ENCODE data around the gene PSD.

Gene PSD

DNA sequence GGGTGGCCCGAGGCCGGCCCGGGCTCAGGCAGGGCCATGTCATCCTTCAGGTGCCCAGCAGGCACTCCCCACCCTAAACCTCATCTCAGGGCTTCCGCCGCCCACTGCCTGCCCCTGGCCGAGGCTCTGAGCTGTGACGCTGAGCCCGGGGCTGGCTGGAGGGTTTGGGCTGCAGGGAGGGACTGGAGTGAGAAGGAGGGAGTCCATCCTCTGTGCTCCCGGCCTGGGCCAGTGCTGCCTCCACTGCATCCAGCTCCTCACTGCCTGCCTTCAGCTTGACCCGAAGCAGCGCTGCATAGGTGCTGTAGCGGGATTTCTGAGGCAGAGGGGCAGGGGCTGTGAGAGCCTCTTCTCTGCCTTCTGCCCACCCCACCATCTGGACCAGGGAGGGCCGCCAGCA, 15.5 kb downstream of the PSD start:
- H3K4me2 ChIP-seq (ENCODE audit: insufficient read depth, low read length, poor library complexity, severe bottlenecking), result no peak overlapping the region
- no peak overlapping the region for H3K23ac ChIP-seq (ENCODE audit: low read depth, low read length, poor library complexity)
- peaks cover 0 to 15% (median 7%) of the 10 kb centered on the region in 3 experiments for H3K27me3 ChIP-seq (ENCODE audit: control insufficient read depth in 3 of 3, insufficient read depth in 3 of 3, low read depth in 1 of 3, low read length in 3 of 3)
- no peak overlapping the region for H3K18ac ChIP-seq (ENCODE audit: low read length)
- H4K8ac ChIP-seq (ENCODE audit: low read depth, low read length), result no peak overlapping the region
- H2AK5ac ChIP-seq (ENCODE audit: low read depth, low read length), result no peak overlapping the region
- peaks cover 0 to 2% of the 10 kb centered on the region in 2 donors for H3K9me3 ChIP-seq (replicated peaks in 1 of 2; ENCODE audit: control insufficient read depth in 2 of 2, insufficient read depth in 1 of 2, low read depth in 1 of 2, low read length in 2 of 2)
- peaks cover 1% of the 10 kb centered on the region for H3K79me1 ChIP-seq (ENCODE audit: low read depth, low read length)
- H3K9ac ChIP-seq (ENCODE audit: low read depth, low read length, poor library complexity), result peak overlapping the region; percentile 70
- no peak overlapping the region for H2BK12ac ChIP-seq (ENCODE audit: low read length)
- H3K14ac ChIP-seq (ENCODE audit: low read length), result no peak overlapping the region
- H2BK120ac ChIP-seq (ENCODE audit: low read depth, low read length), result no peak overlapping the region
- H3K27ac ChIP-seq (replicated peaks; ENCODE audit: low read length), result no peak overlapping the region
- peaks cover 0 to 50% of the 10 kb centered on the region in 2 donors for H3K36me3 ChIP-seq (replicated peaks in 1 of 2; ENCODE audit: control insufficient read depth in 2 of 2, insufficient read depth in 2 of 2, low read length in 2 of 2)
- no peak overlapping the region for H4K91ac ChIP-seq (ENCODE audit: low read depth, low read length, poor library complexity)
- H3K4me3 ChIP-seq (ENCODE audit: low read length in 2 of 2), result no peak overlapping the region
- no peak overlapping the region for H3K4ac ChIP-seq (ENCODE audit: low read length)
- H2BK15ac ChIP-seq (ENCODE audit: low read length), result no peak overlapping the region
- no peak overlapping the region for H2BK5ac ChIP-seq (ENCODE audit: low read length)
- H3K4me1 ChIP-seq (ENCODE audit: control insufficient read depth in 2 of 2, insufficient read depth in 1 of 2, low read depth in 1 of 2, low read length in 2 of 2), result peaks cover 4 to 14% of the 10 kb centered on the region in 2 donors
- no CpG with 5 or more reads among the region's 13 CpGs for WGBS, 2 donors (ENCODE audit: extremely low coverage in 2 of 2, insufficient read length in 2 of 2, insufficient replicate concordance in 1 of 2)
- no peak overlapping the region for H2AFZ ChIP-seq (ENCODE audit: low read length)
- DNase-seq (ENCODE audit: low spot score), result no peak

DNA sequence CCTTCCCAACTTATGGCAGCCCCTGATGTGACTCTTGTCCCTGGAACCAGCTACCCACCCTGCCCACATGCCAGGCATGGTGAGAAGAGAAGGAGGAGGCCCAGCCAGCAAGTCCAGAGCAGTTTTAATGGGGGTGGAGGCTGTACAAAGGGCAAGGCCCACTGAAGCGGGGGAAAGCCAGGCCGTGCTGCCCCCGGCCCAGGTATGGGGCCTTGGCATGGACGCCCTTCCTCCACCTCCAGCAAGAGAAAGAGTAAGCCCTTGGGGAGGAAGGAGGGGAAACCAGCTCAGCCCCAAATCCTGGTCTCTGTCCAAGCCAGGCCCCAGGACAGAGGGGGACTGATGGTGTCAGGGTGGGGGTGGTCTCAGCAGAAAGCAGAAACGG, 16.1 kb downstream of the PSD start:
- H2BK120ac ChIP-seq (ENCODE audit: low read depth, low read length), result no peak overlapping the region
- no peaks in the 10 kb centered on the region for H3K9me3 ChIP-seq (replicated peaks in 1 of 2; ENCODE audit: control insufficient read depth in 2 of 2, insufficient read depth in 1 of 2, low read depth in 1 of 2, low read length in 2 of 2)
- no CpG with 5 or more reads among the region's 5 CpGs for WGBS, 2 donors (ENCODE audit: extremely low coverage in 2 of 2, insufficient read length in 2 of 2, insufficient replicate concordance in 1 of 2)
- no peak overlapping the region for H3K23ac ChIP-seq (ENCODE audit: low read depth, low read length, poor library complexity)
- no peak for DNase-seq (ENCODE audit: low spot score)
- H3K36me3 ChIP-seq (replicated peaks in 1 of 2; ENCODE audit: control insufficient read depth in 2 of 2, insufficient read depth in 2 of 2, low read length in 2 of 2), result peaks cover 0 to 57% of the 10 kb centered on the region in 2 donors
- no peak overlapping the region for H3K4ac ChIP-seq (ENCODE audit: low read length)
- no peak overlapping the region for H3K4me3 ChIP-seq (ENCODE audit: low read length in 2 of 2)
- no peak overlapping the region for H2BK15ac ChIP-seq (ENCODE audit: low read length)
- no peak overlapping the region for H2BK5ac ChIP-seq (ENCODE audit: low read length)
- no peak overlapping the region for H2BK12ac ChIP-seq (ENCODE audit: low read length)
- H3K27ac ChIP-seq (replicated peaks; ENCODE audit: low read length), result no peak overlapping the region
- no peak overlapping the region for H3K4me2 ChIP-seq (ENCODE audit: insufficient read depth, low read length, poor library complexity, severe bottlenecking)
- H3K18ac ChIP-seq (ENCODE audit: low read length), result no peak overlapping the region
- H2AK5ac ChIP-seq (ENCODE audit: low read depth, low read length), result no peak overlapping the region
- no peak overlapping the region for H4K91ac ChIP-seq (ENCODE audit: low read depth, low read length, poor library complexity)
- H3K27me3 ChIP-seq (ENCODE audit: control insufficient read depth in 3 of 3, insufficient read depth in 3 of 3, low read depth in 1 of 3, low read length in 3 of 3), result peaks cover 0 to 9% (median under 1%) of the 10 kb centered on the region in 3 experiments
- peaks cover 4 to 12% of the 10 kb centered on the region in 2 donors for H3K4me1 ChIP-seq (ENCODE audit: control insufficient read depth in 2 of 2, insufficient read depth in 1 of 2, low read depth in 1 of 2, low read length in 2 of 2)
- H4K8ac ChIP-seq (ENCODE audit: low read depth, low read length), result no peak overlapping the region
- H2AFZ ChIP-seq (ENCODE audit: low read length), result no peak overlapping the region
- H3K9ac ChIP-seq (ENCODE audit: low read depth, low read length, poor library complexity), result no peak overlapping the region
- no peak overlapping the region for H3K14ac ChIP-seq (ENCODE audit: low read length)
- H3K79me1 ChIP-seq (ENCODE audit: low read depth, low read length), result peaks cover 1% of the 10 kb centered on the region

DNA sequence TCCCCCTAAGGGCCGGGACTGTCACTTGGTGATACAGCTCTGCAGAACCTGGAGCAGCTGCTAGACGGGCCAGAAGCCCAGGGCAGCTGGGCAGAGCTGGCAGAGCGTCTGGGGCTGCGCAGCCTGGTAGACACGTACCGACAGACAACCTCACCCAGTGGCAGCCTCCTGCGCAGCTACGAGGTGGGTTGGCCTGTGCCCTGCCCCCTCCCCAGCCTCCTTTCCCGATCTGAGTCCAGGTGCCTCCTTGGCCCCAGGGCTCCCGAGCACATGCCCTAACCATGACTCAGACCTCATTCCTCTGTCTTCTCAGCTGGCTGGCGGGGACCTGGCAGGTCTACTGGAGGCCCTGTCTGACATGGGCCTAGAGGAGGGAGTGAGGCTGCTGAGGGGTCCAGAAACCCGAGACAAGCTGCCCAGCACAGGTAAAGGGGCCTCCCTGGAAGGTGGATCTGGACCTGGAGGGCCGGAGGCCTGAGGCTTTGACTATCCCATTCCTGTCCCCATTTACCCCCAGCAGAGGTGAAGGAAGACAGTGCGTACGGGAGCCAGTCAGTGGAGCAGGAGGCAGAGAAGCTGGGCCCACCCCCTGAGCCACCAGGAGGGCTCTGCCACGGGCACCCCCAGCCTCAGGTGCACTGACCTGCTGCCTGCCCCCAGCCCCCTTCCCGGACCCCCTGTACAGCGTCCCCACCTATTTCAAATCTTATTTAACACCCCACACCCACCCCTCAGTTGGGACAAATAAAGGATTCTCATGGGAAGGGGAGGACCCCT, 16.7 kb downstream of the PSD start:
- WGBS, 2 donors (ENCODE audit: extremely low coverage in 2 of 2, insufficient read length in 2 of 2, insufficient replicate concordance in 1 of 2), result no CpG with 5 or more reads among the region's 18 CpGs
- H2BK12ac ChIP-seq (ENCODE audit: low read length), result no peak overlapping the region
- no peak overlapping the region for H2BK5ac ChIP-seq (ENCODE audit: low read length)
- H3K14ac ChIP-seq (ENCODE audit: low read length), result no peak overlapping the region
- H4K91ac ChIP-seq (ENCODE audit: low read depth, low read length, poor library complexity), result no peak overlapping the region
- H2BK120ac ChIP-seq (ENCODE audit: low read depth, low read length), result no peak overlapping the region
- H2BK15ac ChIP-seq (ENCODE audit: low read length), result no peak overlapping the region
- no peak overlapping the region for H3K4ac ChIP-seq (ENCODE audit: low read length)
- no peak overlapping the region for H2AFZ ChIP-seq (ENCODE audit: low read length)
- H3K36me3 ChIP-seq (replicated peaks in 1 of 2; ENCODE audit: control insufficient read depth in 2 of 2, insufficient read depth in 2 of 2, low read length in 2 of 2), result peaks cover 0 to 58% of the 10 kb centered on the region in 2 donors
- peaks cover 1% of the 10 kb centered on the region for H3K79me1 ChIP-seq (ENCODE audit: low read depth, low read length)
- no peak overlapping the region for H3K27ac ChIP-seq (replicated peaks; ENCODE audit: low read length)
- H2AK5ac ChIP-seq (ENCODE audit: low read depth, low read length), result no peak overlapping the region
- no peak overlapping the region for H3K9ac ChIP-seq (ENCODE audit: low read depth, low read length, poor library complexity)
- no peak overlapping the region for H3K4me2 ChIP-seq (ENCODE audit: insufficient read depth, low read length, poor library complexity, severe bottlenecking)
- no peak overlapping the region for H3K23ac ChIP-seq (ENCODE audit: low read depth, low read length, poor library complexity)
- H3K9me3 ChIP-seq (replicated peaks in 1 of 2; ENCODE audit: control insufficient read depth in 2 of 2, insufficient read depth in 1 of 2, low read depth in 1 of 2, low read length in 2 of 2), result no peaks in the 10 kb centered on the region
- H4K8ac ChIP-seq (ENCODE audit: low read depth, low read length), result no peak overlapping the region
- no peak for DNase-seq (ENCODE audit: low spot score)
- peaks cover 0 to 4% (median 0%) of the 10 kb centered on the region in 3 experiments for H3K27me3 ChIP-seq (ENCODE audit: control insufficient read depth in 3 of 3, insufficient read depth in 3 of 3, low read depth in 1 of 3, low read length in 3 of 3)
- no peak overlapping the region for H3K18ac ChIP-seq (ENCODE audit: low read length)
- H3K4me3 ChIP-seq (ENCODE audit: low read length in 2 of 2), result peak overlapping the region in 1 of 2 donors; percentile 32
- H3K4me1 ChIP-seq (ENCODE audit: control insufficient read depth in 2 of 2, insufficient read depth in 1 of 2, low read depth in 1 of 2, low read length in 2 of 2), result peaks cover 4 to 10% of the 10 kb centered on the region in 2 donors

DNA sequence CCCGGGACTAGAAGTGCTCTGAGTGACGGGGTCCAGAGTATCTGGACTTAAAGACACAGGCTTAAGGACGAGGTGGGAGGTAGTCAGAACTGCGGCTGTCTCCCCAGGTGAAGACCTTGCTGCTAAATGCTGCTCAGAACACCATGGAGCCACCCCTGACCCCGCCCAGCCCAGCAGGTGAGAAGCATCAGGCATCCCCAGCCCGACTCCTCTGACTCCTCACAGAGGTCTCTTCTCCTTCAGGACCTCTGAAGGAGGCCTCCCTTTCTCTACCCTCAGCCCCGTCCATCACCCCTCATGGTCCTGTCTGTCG, 17.3 kb downstream of the PSD start:
- Histone ChIP-seq H3K14ac (ENCODE audit: low read length) (no peak overlapping the region), H2BK120ac (ENCODE audit: low read depth, low read length) (no peak overlapping the region), H2AFZ (ENCODE audit: low read length) (no peak overlapping the region), H2BK5ac (ENCODE audit: low read length) (no peak overlapping the region), H3K9me3 (replicated peaks in 1 of 2; ENCODE audit: control insufficient read depth in 2 of 2, insufficient read depth in 1 of 2, low read depth in 1 of 2, low read length in 2 of 2) (no peaks in the 10 kb centered on the region), H3K36me3 (replicated peaks in 1 of 2; ENCODE audit: control insufficient read depth in 2 of 2, insufficient read depth in 2 of 2, low read length in 2 of 2) (peaks cover 0 to 62% of the 10 kb centered on the region in 2 donors), H3K79me1 (ENCODE audit: low read depth, low read length) (peaks cover 1% of the 10 kb centered on the region), H2BK12ac (ENCODE audit: low read length) (no peak overlapping the region), H3K18ac (ENCODE audit: low read length) (no peak overlapping the region), H3K27me3 (ENCODE audit: control insufficient read depth in 3 of 3, insufficient read depth in 3 of 3, low read depth in 1 of 3, low read length in 3 of 3) (peaks cover 0 to 4% (median 0%) of the 10 kb centered on the region in 3 experiments), H3K4me3 (ENCODE audit: low read length in 2 of 2) (peak overlapping the region in 1 of 2 donors; percentile 32), H2BK15ac (ENCODE audit: low read length) (no peak overlapping the region), H3K4ac (ENCODE audit: low read length) (no peak overlapping the region), H3K4me2 (ENCODE audit: insufficient read depth, low read length, poor library complexity, severe bottlenecking) (no peak overlapping the region), H4K8ac (ENCODE audit: low read depth, low read length) (no peak overlapping the region), H4K91ac (ENCODE audit: low read depth, low read length, poor library complexity) (no peak overlapping the region), H3K4me1 (ENCODE audit: control insufficient read depth in 2 of 2, insufficient read depth in 1 of 2, low read depth in 1 of 2, low read length in 2 of 2) (peaks cover 4 to 10% of the 10 kb centered on the region in 2 donors), H3K27ac (replicated peaks; ENCODE audit: low read length) (no peak overlapping the region), H2AK5ac (ENCODE audit: low read depth, low read length) (no peak overlapping the region), H3K23ac (ENCODE audit: low read depth, low read length, poor library complexity) (no peak overlapping the region), H3K9ac (ENCODE audit: low read depth, low read length, poor library complexity) (no peak overlapping the region)
- WGBS, 2 donors (ENCODE audit: extremely low coverage in 2 of 2, insufficient read length in 2 of 2, insufficient replicate concordance in 1 of 2), result no CpG with 5 or more reads among the region's 8 CpGs
- no peak for DNase-seq (ENCODE audit: low spot score)
